Panc1 (cell line): ENCODE data around the gene MCM7. TPM values are rescaled to one million over a fixed set of nuclear protein-coding genes. Genes with fewer than 3 reads are reported as not detected.
A peak's percentile ranks its signal among the peaks of the same experiment; 100 is the strongest.
"Not testable (repeated sequence)": the region's sequence is repeated elsewhere in the genome, so short reads cannot be mapped to it uniquely, and the experiment has no call there.

Experiments used
- ATAC-seq: fragments of 200-7000 bp; cut with Tn5 transposase; 2 replicates; pipeline ENCODE4 v1.9.1; 2020; ENCODE audit warnings: mild to moderate bottlenecking, moderate library complexity
- BruUV-seq: library from RNA; stranded (reverse); fragments of 400-500 nt; replicated peaks from 2 replicates; lab custom pipeline; 2021; lab: Mats Ljungman, UMichigan
- CTCF ChIA-PET: fragments of 300-600 bp; sonication (Branson Sonifier 250); formaldehyde crosslinking; loops from one replicate; lab custom pipeline; 2022; ENCODE audit warnings: antibody characterized with exemption; lab: Charles Lee
- POLR2A ChIA-PET: fragments of 300-600 bp; sonication (Branson Sonifier 250); formaldehyde crosslinking; loops from one replicate; lab custom pipeline; 2022; ENCODE audit warnings: antibody characterized with exemption; lab: Charles Lee
- DNase-seq: peaks from one replicate; pipeline ENCODE4 v3.0.0-alpha.2; 2010; ENCODE audit warnings: low read depth, low spot score
- H3K27ac ChIP-seq: 2 replicates; pipeline ENCODE4 v1.5.1; 2011; ENCODE audit warnings: mild to moderate bottlenecking, low read length, inconsistent platforms
- H3K27me3 ChIP-seq: fragments of 200-500 bp; sonication (Bioruptor generic); 2 replicates; pipeline ENCODE4 v1.6.0; 2014; ENCODE audit warnings: low read length, inconsistent platforms; ENCODE audit not compliant: control insufficient read depth, insufficient read depth
- H3K36me3 ChIP-seq: fragments of 200-500 bp; sonication (Bioruptor generic); 2 replicates; pipeline ENCODE4 v1.5.1; 2014; ENCODE audit warnings: inconsistent platforms, mild to moderate bottlenecking, low read length, moderate library complexity; ENCODE audit not compliant: control insufficient read depth, insufficient read depth
- H3K4me1 ChIP-seq: 2 replicates; pipeline ENCODE4 v1.5.1; 2011; ENCODE audit warnings: inconsistent platforms, mild to moderate bottlenecking, low read length, moderate library complexity; ENCODE audit not compliant: control insufficient read depth, insufficient read depth
- H3K4me3 ChIP-seq, 2 experiments: 2 replicates each; pipeline ENCODE4 v1.5.1; 2011 to 2012; ENCODE audit warnings: low read depth in 2 of 2, low read length in 2 of 2, mild to moderate bottlenecking in 2 of 2, inconsistent platforms in 1 of 2, moderate library complexity in 1 of 2
- H3K9me3 ChIP-seq: fragments of 200-500 bp; sonication (Bioruptor generic); 2 replicates; pipeline ENCODE4 v1.5.1; 2014; ENCODE audit warnings: low read depth, mild to moderate bottlenecking, inconsistent platforms, low read length, moderate library complexity; ENCODE audit not compliant: control insufficient read depth, insufficient read depth
- CTCF ChIP-seq: fragments of 450-650 bp; IDR thresholded peaks from 2 replicates; pipeline ENCODE4 v1.5.1; 2017; ENCODE audit warnings: mild to moderate bottlenecking
- POLR2AphosphoS5 ChIP-seq: IDR thresholded peaks from 2 replicates; pipeline ENCODE4 v1.6.1; 2012; ENCODE audit warnings: mild to moderate bottlenecking, low read depth, low read length, moderate library complexity
- REST ChIP-seq, 2 experiments: IDR thresholded peaks; 2 replicates each; pipeline ENCODE4 v1.6.1; 2011 to 2012; ENCODE audit warnings: low read depth in 2 of 2, control low read depth in 1 of 2, low read length in 1 of 2, mild to moderate bottlenecking in 1 of 2, moderate library complexity in 1 of 2; ENCODE audit not compliant: insufficient read depth in 1 of 2
- SIN3A ChIP-seq: IDR thresholded peaks from 2 replicates; pipeline ENCODE4 v1.6.1; 2012; ENCODE audit warnings: low read depth, mild to moderate bottlenecking, low read length, moderate library complexity, borderline replicate concordance; ENCODE audit not compliant: insufficient read depth
- TCF7L2 ChIP-seq: IDR thresholded peaks from 2 replicates; pipeline ENCODE4 v1.6.1; 2011; ENCODE audit warnings: mild to moderate bottlenecking, low read depth, low read length, inconsistent platforms
- in situ Hi-C: cut with HindIII; loops from 2 replicates; pipeline ENCODE4 v1.10.0; 2016; ENCODE audit warnings: low sequenced_read_pairs, low pct_unique_long_range_greater_than_20kb
- intact Hi-C: fragments of 100-400 bp; cut with micrococcal nuclease; formaldehyde crosslinking; loops from one replicate; pipeline ENCODE4 v1.10.0; 2022; ENCODE audit not compliant: unreplicated experiment
- total RNA-seq: library from RNA; stranded (reverse); gene quantifications from one replicate; pipeline ENCODE4 v1.2.1, GENCODE V29; 2021; ENCODE audit not compliant: unreplicated experiment

The MCM7 gene
- total RNA-seq, 1 experiment from 2014 or later, result 258 TPM

- DNase-seq (no peak), ATAC-seq (no peak)
- POLR2A ChIA-PET, result no interaction called here
- intact Hi-C loops, result loop anchor here (5.0 kb wide), 1 partner anchor 85 kb away; the partner anchor contains the start of gene PVRIG
- CTCF ChIA-PET, result interaction anchor here (0.7 to 1.2 kb wide), 6 partner anchors 50 to 213 kb away, joined by 3 to 7 read pairs (median 4); no protein-coding TSS in a partner anchor
- TF ChIP-seq CTCF (no peak), REST (IDR thresholded peaks at IDR 0.05; ENCODE audit: insufficient read depth in 1 of 2, low read depth in 2 of 2, low read length in 1 of 2) (no peak), POLR2AphosphoS5 (no peak), TCF7L2 (no peak), SIN3A (no peak)
- Histone ChIP-seq H3K27me3 (no peaks in the 10 kb centered on the region), H3K9me3 (no peaks in the 10 kb centered on the region), H3K27ac (no peak overlapping the region), H3K36me3 (no peaks in the 10 kb centered on the region), H3K4me3 (no peak overlapping the region), H3K4me1 (0 out of 2 replicates have a peak, but pooled peaks cover 7% of the 10 kb centered on the region)
- in situ Hi-C loops, result no loop called here
- no TSS peak for BruUV-seq
These were observed 30.9 kb upstream of the MCM7 start for GRCh38 chr7:100132126-100132525.

- Histone ChIP-seq H3K9me3 (no peaks in the 10 kb centered on the region), H3K4me1 (0 out of 2 replicates have a peak, but pooled peaks cover 7% of the 10 kb centered on the region), H3K36me3 (peaks cover 2% of the 10 kb centered on the region; the same call in 1 of the 2 replicates), H3K4me3 (peak overlapping the region in 1 of 2 experiments; percentile 14; a peak in 2 of 4 replicates), H3K27ac (0 out of 2 replicates have a peak overlapping the region, but pooled peaks have one; percentile 37), H3K27me3 (no peaks in the 10 kb centered on the region)
- in situ Hi-C loops (no loop called here), intact Hi-C loops (loop anchor here (5.0 kb wide), 1 partner anchor 86 kb away; the partner anchor contains the start of gene PVRIG)
- POLR2A ChIA-PET, result no interaction called here
- no TSS peak for BruUV-seq
- CTCF ChIA-PET, result interaction anchor here (0.6 to 1.2 kb wide), 3 partner anchors 9 to 124 kb away, joined by 5 to 13 read pairs (median 6); partner anchors contain the start of gene LAMTOR4
- DNase-seq (no peak), ATAC-seq (peak; percentile 47)
- peak; percentile 97 for TF ChIP-seq CTCF
- TF ChIP-seq SIN3A, result no peak
These were observed 29.6 kb upstream of the MCM7 start for GRCh38 chr7:100130608-100131453.

GRCh38 chr7:100130220-100130607 is 29.0 kb upstream of the MCM7 start:
- intact Hi-C loops, result loop anchor here (5.0 kb wide), 1 partner anchor 87 kb away; the partner anchor contains the start of gene PVRIG

More at GRCh38 chr7:100130220-100130607, 29.0 kb upstream of the MCM7 start:
- H3K4me1 ChIP-seq, result peaks cover 12% of the 10 kb centered on the region
- H3K27me3 ChIP-seq, POLR2A ChIA-PET, H3K27ac ChIP-seq, BruUV-seq, H3K9me3 ChIP-seq, in situ Hi-C loops, DNase-seq, H3K4me3 ChIP-seq, ATAC-seq, CTCF ChIA-PET, H3K36me3 ChIP-seq: not testable (repeated sequence)
